Femur (tissue), 1 donor: ENCODE data around the gene SLC25A33.

ENCODE experiments used
- DNase-seq: peaks from one replicate; pipeline ENCODE4 v3.0.0-alpha.2; 2017

Gene SLC25A33

DNA sequence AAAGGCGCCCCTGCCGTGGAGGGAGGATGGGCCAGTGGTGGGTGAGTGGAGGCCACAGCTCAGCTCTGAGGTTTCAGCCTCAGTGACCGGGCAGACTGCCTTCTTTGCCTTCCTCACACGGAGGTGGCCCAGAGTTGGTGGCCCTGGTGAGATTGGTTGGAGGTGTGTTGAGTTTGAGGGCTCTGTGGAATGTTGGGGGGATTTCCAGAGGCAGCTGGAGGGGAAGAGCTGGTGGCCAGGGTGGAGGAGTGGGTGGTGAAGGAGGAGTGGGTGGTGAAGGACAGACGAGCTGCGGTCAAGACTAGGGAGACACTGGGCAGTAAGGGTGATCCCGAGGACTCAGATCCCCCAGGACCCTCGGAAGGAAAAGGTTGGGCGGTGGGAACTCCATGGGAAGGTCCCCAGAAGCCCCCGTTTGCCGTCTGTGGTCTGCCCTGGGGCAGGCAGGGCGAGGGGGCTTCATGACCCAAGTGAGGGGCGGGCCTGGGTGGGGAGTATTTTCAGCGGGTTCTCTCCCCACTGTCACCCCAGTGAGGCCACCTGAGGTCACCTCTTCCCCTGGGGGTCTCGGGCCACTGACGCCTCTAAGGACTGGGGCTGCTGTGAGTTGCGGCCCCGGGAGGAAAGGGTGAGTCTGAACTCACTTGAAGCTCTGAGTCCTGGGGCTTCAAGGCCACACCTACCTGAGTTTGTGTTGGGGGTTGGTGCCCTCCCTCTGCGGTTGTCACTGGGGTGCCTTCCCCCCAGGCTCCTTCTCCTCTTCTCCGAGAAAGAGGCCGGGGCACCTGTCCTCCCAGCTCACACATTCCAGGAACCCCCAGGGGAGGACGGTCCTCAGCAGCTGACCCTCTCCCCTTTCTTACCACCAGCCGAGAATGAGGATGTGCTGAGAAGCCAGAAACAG is 89.5 kb downstream of the SLC25A33 start:
- DNase-seq, result no peak

DNA sequence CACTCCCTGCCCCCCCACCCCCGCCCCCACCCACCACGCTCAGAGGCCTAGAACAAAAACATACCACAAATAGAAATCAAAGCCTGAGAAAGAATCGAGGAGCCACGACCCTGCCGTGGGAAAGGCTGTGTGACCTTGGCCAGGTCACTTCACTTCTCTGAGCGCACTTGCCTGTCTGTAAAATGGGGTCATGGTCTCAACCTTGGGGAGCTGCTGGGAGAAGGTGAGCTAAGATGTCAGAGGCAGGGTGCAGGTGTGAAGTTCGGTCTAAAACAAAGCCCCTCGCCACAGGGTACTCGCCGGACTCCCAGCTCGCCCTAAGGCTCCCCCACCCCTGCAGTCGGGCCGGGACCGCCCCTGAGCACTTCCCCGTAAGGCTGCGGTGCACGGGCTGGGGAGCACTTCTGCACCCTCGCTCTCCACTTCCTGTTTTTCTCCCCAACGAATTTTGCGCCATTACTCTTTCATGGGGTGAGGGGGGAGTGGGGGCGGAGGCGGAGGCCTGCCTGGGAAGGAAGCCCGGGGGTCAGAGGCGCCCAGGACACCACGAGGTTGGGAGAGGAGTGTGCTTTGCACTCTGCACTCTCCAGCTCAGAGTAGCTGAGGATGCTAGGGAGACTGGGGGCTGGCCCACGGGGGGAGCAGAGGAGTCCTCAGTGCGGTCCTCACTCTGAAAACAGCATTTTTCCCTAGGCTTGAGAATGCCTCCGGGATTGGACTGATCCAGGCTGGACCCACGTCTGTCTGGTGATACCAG is 90.4 kb downstream of the SLC25A33 start:
- DNase-seq, result peak; percentile 60

GRCh38 chr1:9630331-9631111 is 91.3 kb downstream of the SLC25A33 start:
- no peak for DNase-seq

- DNase-seq, result no peak
Observed at GRCh38 chr1:9631613-9632012, 92.3 kb downstream of the SLC25A33 start.

- DNase-seq, result no peak
Observed at GRCh38 chr1:9633493-9633892, 94.2 kb downstream of the SLC25A33 start.

DNA sequence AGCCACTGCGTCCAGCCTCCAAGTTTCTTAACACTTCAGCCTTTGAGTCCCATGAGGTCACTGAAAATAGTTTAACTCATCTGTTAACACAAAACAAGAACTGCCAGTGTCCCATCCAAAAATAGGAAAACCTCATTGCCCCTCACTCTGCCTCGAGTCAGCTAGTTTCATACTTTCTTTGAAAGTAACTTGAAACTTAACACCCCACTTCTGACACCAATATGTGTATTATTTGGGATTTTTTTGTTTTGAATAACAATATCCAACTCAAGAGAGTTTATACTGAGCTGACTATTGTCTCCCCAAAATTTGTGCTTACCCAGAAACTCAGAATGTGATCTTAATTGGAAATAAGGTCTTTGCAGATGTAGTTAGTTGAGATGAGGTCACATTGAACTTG is 95.3 kb downstream of the SLC25A33 start:
- no peak for DNase-seq
